ENCODE results near the gene TBX21.
A peak's percentile ranks its signal among the peaks of the same experiment; 100 is the strongest.

The TBX21 gene

DNA sequence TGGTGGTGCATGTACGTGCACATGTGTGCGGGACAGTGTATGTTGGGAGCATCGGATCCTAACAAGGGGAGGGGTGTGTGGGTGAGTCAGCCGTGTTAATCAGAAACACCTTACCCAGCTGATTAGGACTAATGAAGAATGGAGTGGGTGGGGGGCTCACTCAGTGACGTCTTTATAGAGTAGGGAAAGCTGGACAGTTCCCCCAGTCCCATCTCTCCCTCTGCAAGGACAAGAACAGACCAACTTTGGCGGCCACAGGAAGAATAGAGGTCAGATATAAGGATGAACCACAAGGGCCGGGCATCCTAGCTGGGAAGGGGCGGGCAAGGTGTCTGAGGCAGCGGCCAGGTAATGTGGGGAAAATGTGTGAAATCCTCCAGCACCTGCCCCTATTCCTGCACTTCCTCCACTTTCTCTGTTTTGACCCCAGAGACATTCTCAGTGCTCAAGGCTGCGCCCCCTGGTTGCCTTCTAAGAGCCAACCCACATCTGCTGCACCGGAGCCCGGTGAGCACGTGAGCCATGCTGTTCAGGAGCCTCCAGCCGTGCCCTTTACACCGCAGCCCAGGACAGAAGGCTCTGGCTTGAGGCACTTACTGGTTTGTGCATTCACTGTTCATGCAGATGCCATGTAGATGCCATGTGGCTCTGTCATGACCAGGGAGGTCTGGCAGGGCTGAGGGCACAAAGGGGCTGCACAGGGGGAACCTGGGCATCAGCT lies 18.9 kb upstream of the TBX21 start:
- DNase-seq = no peak

DNA sequence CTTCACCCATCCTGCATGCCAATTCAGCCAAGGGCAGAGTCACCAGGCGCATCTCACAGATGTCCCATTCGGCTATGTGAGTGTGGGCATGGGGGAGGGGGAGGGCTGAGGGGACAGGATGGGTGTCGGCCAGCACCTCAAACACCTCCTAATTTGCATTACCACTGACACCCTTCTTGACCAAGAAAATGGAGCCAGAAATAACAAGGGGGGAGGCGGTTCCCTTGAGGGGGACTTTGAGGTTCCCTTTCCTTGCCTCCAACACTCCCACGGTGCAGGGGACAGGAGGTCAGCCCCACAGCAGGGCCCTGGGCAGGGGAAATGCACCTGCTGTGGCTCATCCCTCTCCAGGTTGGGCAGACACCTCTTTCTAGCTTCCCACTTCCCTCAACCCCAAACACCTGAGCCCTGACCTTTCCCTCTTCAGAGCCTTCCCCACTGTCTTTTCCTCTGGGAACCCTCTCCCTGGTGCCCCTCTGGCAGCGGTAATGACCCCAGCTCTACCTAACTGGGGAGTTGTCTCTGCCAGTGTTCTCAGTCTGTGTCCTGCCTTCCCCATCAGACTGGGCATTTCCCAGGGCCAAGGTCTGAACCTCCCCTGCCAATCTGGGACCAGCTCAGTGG lies 18.2 kb upstream of the TBX21 start:
- DNase-seq = no peak

GRCh38 chr17:47715669-47716325 lies 17.2 kb upstream of the TBX21 start:
- no peak for DNase-seq

DNA sequence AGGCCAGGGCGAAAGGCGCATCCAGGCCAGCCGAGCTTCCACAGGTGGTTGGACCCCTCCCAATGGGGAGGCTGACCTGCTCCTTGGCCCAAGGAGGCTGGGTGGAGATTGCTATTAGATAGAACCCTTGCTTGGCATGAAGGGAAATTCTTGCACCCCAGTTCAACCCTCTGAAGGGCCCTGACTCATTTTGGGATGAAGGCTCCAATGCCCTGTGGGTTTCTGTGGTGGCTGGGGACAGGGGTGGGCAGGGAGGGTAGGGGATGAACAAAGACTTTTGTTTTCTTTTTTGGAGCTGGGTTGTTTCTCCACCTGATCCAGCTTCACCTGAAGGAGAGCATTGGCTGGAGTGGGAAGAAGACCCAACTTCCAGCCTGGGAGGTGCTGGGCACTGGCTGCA lies 16.7 kb upstream of the TBX21 start:
- DNase-seq = no peak

DNA sequence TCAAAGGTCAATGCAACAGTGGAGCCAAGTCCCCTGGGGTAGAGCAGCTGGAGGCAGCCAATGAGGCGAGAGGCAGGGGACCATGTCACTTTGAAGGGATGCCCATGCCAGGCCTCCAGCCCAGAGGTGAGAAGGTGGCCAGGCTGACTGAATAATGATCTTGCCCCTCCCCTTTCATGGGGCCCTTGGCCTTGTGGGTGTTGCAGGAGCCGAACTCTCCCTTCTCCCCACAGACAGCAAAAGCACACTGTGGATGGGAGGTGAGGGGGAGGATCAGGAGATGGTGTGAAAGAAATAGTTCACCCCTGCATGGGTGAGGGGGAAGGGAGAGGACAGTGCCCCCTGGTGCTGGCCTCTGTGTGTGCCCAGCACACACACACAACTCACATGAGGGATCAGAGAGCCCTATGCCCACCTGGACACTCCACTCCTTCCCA lies 15.8 kb upstream of the TBX21 start:
- no peak for DNase-seq

GRCh38 chr17:47717979-47718621 lies 14.9 kb upstream of the TBX21 start:
- no peak for DNase-seq

GRCh38 chr17:47718634-47719405 lies 14.2 kb upstream of the TBX21 start:
- DNase-seq = no peak

GRCh38 chr17:47719411-47720152 lies 13.5 kb upstream of the TBX21 start:
- peak; percentile 73 for DNase-seq

- DNase-seq = no peak
Observed at GRCh38 chr17:47720196-47720595, 12.8 kb upstream of the TBX21 start.

DNA sequence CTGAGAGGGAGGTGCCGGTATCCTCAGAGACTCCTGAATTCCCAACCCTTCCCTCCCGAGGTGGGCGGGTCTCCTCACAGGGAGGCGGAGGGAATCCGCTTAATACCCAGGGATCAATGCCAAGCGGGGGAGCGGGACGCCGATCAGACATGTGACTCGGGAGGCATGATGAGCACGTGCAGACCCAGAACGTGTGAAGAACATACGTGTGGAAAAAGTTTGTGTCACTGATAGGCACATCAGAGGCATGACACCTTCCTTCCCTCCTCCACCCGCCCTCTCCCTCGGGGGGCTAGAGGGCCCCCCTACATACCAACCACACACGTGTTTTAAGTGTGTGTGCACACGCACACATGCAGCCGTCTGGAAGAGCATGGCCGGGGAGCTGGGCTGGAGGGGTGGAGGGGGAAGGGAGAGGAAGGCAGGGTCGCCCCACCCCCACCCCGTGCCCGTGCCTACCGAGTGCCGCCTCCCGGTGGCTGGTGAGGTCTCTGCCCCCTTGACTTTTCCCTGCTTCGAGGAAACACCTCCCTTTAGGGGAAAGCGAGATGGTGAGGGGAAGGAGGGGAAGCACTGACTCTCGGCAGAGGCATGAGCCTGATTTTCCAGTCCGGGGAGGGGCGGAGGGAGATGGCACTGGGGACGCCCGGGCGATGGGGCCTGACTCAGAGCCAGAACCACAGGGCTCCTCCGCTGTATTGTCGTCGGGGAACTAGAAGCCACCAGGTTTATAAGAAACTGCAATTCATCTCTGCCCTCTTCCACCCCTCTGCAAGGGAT lies 12.1 kb upstream of the TBX21 start:
- DNase-seq = peak; percentile 58

GRCh38 chr17:47721725-47722124 lies 11.3 kb upstream of the TBX21 start:
- no peak for DNase-seq

DNA sequence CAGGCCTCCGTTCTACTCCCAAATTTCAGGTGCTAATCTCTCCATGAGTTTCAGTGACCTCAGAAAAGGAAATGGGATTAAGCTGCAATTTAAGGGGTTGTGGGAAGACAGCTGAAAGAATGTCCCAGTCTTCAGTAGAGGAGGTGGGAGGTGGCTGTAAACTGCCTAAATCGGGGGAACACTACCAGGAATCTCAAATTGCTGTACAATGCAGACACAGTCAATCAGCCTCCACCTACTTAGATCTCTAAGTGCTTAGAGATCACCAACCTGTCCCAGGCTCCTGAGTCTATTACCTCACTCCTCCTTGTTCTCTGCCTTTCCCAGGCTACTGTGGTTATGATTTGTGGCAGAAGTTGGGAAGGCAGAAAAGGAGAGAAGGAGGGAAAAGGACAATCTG lies 8.3 kb upstream of the TBX21 start:
- DNase-seq = no peak

- DNase-seq = no peak
Observed at GRCh38 chr17:47725446-47726111, 7.5 kb upstream of the TBX21 start.

GRCh38 chr17:47726796-47727703 lies 6.0 kb upstream of the TBX21 start:
- no peak for DNase-seq

- DNase-seq = no peak
Observed at GRCh38 chr17:47727704-47728036, 5.4 kb upstream of the TBX21 start.

GRCh38 chr17:47728214-47728877 lies 4.7 kb upstream of the TBX21 start:
- DNase-seq = no peak

DNA sequence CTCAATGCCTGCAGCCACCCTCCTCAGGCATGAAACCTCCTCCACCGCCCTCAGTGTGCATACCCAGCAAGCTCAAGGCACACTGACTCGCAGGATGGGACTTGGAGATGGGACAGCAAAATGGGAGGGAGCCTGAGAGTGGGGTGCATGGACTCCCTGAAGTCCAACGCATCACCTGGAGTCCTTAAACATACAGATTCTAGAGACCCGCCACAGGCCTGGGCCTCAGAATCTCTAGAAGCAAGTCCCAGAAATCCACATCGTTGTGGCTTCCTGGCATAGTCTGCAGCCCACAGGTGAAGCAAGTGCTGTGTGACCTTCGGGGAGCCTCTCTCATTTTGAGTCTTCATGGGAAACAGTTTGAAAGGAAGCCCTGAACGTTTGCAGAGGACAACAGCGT lies 3.6 kb upstream of the TBX21 start:
- no peak for DNase-seq

GRCh38 chr17:47730681-47731080 lies 2.4 kb upstream of the TBX21 start:
- no peak for DNase-seq

DNA sequence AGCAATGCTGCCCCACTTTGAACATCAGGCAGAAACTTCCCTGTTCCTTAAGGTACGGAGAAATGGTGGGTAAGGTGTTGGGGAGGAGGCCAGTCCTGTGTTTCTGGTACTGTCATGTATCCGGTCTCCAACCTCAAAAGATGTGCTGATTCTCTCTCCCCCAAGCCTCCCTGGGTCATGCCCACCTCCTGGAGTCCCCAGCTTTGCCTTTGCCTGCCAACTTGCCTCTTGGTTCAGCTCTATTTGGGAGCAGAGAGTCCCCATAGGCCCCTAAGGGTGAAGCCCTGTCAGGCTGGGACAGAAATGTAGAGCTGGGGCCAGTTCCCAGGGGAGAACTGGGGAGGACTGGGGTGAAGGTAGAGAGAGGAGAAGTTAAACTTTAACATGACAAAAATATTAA lies 1.6 kb upstream of the TBX21 start:
- DNase-seq = no peak

Measured in GDM1 (cell line).